ENCODE measurements around the gene RBM26.
A peak's percentile ranks its signal among the peaks of the same experiment; 100 is the strongest.

RBM26 gene

GRCh38 chr13:79405831-79406596 is at the start of gene RBM26:
Gene RBM26 (minus strand): TSS chr13:79406255. CDS start chr13:79405774, 481 bp downstream.
- CTCF ChIA-PET: interaction anchor here (1.1 to 3.2 kb wide), 7 partner anchors 14 to 137 kb away, joined by 3 to 20 read pairs (median 6); no protein-coding TSS in a partner anchor
- POLR2A ChIA-PET: interaction anchor here (0.8 kb wide), 2 partner anchors 18 to 79 kb away, joined by 3 read pairs; no protein-coding TSS in a partner anchor
- peak within 1 kb of the TSS; percentile 94 for H3K4me3 ChIP-seq (ENCODE audit: low read depth, low read length)
- peak; percentile 55 for DNase-seq (ENCODE audit: low read depth, low spot score)
- TF ChIP-seq CTCF (IDR thresholded peaks at IDR 0.05; ENCODE audit: insufficient read depth, low read length, missing control alignments): peak; percentile 4

GRCh38 chr13:79455331-79455730 is 49.3 kb upstream of the RBM26 start:
- no peak for TF ChIP-seq CTCF (IDR thresholded peaks at IDR 0.05; ENCODE audit: insufficient read depth, low read length, missing control alignments)
- DNase-seq (ENCODE audit: low read depth, low spot score): no peak
- ChIA-PET POLR2A (no interaction called here), CTCF (interaction anchor here (0.8 to 2.2 kb wide), 4 partner anchors 17 to 85 kb away, joined by 3 to 6 read pairs (median 4); no protein-coding TSS in a partner anchor)
- H3K4me3 ChIP-seq (ENCODE audit: low read depth, low read length): no peak overlapping the region

- CTCF ChIA-PET: no interaction called here
Measured at GRCh38 chr13:79452239-79452913, 46.3 kb upstream of the RBM26 start.

GRCh38 chr13:79451500-79451962 is 45.5 kb upstream of the RBM26 start:
- H3K4me3 ChIP-seq (ENCODE audit: low read depth, low read length): no peak overlapping the region
- peak; percentile 74 for DNase-seq (ENCODE audit: low read depth, low spot score)
- ChIA-PET POLR2A (no interaction called here), CTCF (interaction anchor here (0.7 kb wide), 1 partner anchor 28 kb away, joined by 3 read pairs; no protein-coding TSS in a partner anchor)
- no peak for TF ChIP-seq CTCF (IDR thresholded peaks at IDR 0.05; ENCODE audit: insufficient read depth, low read length, missing control alignments)

More at GRCh38 chr13:79452239-79452913, 46.3 kb upstream of the RBM26 start:
- POLR2A ChIA-PET: no interaction called here
- no peak overlapping the region for H3K4me3 ChIP-seq (ENCODE audit: low read depth, low read length)
- no peak for TF ChIP-seq CTCF (IDR thresholded peaks at IDR 0.05; ENCODE audit: insufficient read depth, low read length, missing control alignments)
- DNase-seq (ENCODE audit: low read depth, low spot score): no peak

- TF ChIP-seq CTCF (IDR thresholded peaks at IDR 0.05; ENCODE audit: insufficient read depth, low read length, missing control alignments): no peak
- CTCF ChIA-PET: no interaction called here
- no peak overlapping the region for H3K4me3 ChIP-seq (ENCODE audit: low read depth, low read length)
- DNase-seq (ENCODE audit: low read depth, low spot score): no peak
- POLR2A ChIA-PET: no interaction called here
Measured at GRCh38 chr13:79450110-79450509, 44.1 kb upstream of the RBM26 start.

GRCh38 chr13:79448413-79448812 is 42.4 kb upstream of the RBM26 start:
- POLR2A ChIA-PET: no interaction called here
- H3K4me3 ChIP-seq (ENCODE audit: low read depth, low read length): no peak overlapping the region
- CTCF ChIA-PET: no interaction called here
- TF ChIP-seq CTCF (IDR thresholded peaks at IDR 0.05; ENCODE audit: insufficient read depth, low read length, missing control alignments): no peak
- DNase-seq (ENCODE audit: low read depth, low spot score): no peak

Measured in AG04449 (cell line).